ENCODE measurements around the gene CRNN.

The CRNN gene

DNA sequence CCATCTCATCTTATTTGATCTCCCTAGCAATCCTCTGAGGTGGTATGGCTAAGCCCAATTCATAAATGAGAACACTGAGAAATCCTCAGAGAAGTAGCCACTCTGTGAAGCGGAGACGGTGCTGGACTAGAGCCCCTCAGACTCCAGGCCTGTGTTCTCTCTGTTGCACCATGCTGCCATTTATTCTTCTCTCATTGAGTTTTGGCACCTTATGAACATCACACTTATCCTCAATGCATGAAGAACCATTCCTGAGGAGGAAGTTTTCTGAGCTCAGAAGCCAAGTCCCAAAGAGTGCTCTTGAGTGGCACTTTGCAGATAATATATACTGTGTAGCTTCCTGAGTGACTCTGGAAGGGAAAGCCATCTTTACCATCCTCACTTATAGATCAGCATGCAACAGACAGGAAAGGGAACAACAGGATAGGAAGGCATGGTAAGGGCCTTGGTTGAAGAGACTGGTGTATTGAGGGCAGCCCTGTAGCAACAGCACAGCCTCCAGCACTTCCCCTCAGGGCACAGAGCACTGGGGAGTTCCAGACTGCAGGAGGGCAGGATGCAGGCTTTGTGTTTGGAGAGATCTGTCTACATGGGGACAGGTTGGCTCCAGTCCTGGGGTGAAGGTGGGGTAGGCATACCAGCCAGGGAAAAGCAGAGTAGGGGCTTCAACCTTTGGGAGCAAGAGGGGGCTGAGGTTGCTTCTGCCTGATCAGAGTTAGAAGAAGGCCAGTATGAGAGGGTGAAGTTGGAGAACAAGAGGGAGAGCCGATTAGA, 1.6 kb upstream of the CRNN start:
- no peak for DNase-seq

DNA sequence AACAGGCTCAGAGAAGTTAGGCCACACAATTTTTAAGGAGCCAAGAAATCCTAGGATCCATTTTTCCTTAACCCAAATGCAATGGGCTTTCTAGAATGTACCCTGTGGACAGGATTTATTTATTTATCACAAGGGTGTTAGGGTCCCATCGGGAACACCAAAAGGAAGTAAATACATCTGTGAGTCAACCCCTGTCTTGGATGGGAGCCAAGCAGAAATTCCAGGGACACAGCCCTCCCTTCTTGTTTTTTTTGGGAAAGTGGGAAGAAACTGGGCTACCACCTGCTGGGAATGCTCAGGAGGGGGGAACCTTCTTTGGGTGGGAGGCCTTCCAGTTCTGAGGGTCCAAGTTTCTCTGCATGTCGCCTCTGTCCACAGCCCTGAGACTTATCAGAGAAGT, 1.3 kb downstream of the CRNN start:
- no peak for DNase-seq

DNA sequence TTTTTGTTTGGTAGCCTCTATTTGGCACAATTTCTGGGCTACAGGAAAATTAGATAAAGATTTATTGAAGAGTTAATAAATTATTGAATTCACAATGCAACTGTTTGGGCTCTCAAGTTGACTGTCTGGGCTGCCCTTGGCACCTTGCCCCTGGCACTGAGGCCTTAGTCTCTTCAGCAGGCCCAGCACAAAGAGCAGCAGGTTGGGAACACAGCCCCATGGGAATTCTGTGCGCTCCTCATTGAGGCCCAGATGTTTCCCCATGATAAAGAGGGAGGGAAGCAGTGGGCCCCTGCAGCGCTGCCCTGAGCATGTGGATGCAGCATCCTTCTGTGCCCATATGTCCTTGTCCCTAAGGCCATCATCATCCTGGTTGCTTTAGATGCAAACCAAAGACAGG, 2.9 kb downstream of the CRNN start:
- no peak for DNase-seq

DNA sequence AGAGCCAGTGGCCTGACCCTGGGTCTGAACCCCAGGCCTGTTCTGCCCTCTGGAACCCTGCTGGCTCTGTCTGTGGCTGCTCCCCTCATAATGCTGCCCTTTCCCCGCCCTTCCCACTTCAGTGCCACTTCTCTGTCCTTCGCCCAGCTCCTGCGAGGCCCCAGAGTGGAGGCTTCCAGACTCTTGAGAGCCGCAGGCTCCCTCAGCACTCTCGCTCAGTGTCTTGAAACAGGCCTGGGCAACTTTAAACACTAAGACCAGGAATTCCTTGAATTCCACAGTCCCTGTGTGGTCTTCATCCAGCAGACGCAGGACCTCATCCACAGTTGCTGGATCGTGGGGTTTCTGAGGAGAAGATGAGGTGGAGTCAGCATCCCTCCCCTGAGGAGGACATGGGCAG, 3.5 kb downstream of the CRNN start:
- no peak for DNase-seq

DNA sequence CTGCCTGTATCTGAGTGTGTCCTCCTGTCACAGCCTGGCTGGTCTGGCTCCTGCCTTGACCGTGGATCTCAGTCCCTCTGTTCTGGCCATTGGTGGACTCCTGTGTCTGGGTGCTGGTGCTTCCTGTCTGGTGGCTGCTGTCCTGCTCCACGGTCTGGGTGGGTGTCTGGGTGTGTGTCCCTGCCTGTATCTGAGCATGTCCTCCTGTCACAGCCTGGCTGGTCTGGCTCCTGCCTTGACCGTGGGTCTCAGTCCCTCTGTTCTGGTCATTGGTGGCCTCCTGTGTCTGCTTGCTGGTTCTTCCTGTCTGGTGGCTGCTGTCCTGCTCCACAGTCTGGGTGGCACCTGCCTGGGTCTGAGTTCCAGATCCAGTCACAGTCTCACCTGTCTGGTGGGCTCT, 4.0 kb downstream of the CRNN start:
- DNase-seq = no peak

DNA sequence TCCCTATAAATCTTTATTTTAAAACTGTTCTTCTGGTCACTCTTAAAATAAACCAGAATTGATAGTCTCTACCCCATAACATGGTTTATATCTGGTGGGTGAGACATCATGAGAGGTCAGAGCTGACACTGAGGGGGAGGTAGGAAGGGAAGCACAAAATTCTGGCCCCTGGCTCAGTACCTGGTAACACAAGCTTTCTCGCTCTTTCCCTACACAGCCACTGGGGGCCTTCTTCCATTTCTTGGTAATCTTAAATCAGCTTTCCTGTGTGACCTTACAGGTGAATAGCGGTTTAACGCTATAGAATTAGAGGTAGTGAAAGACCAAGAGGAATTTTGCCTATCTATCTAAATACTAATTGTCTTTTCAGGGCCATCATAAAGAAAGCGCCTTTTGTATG, 5.4 kb downstream of the CRNN start:
- DNase-seq = no peak

DNA sequence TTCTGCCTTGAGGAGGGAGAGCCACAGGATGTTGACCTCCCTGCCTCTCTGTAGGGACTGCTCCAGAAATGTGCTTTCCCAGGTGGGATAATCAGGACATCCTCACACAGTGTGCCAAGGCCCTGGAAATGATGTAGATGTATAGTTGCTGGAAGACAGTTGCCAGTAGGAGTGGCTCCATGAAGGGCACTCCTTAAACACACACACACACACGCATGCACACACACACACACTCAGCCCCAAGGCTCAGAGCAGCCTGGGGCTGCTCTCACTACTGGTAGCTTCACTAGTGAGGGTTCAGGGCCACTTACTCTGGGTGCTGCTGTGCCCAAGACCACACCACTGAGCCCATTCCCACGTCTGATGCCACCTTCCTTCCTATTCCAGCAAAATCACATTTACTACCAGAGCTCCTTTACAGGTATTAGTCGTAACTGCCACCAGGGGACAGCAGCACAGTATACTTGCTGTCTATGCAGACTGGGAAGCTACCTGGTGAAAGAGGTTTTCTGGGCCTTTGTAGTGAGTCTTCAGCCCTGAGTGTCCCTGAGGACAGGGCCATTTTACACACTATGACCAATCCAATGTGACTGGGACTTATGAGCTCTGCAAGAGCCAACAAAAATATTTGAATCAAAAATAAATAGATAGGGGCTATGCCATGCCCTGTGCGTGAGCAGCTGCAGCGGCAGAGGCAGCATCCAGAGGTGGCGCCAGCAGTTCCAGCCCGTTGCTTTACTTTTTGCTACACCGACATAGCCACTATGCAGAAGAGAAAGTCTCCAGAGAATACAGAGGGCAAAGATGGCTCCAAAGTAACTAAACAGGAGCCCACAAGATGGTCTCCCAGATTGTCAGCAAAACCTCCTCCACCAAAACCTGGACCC, 15.0 kb downstream of the CRNN start:
- no peak for DNase-seq

DNA sequence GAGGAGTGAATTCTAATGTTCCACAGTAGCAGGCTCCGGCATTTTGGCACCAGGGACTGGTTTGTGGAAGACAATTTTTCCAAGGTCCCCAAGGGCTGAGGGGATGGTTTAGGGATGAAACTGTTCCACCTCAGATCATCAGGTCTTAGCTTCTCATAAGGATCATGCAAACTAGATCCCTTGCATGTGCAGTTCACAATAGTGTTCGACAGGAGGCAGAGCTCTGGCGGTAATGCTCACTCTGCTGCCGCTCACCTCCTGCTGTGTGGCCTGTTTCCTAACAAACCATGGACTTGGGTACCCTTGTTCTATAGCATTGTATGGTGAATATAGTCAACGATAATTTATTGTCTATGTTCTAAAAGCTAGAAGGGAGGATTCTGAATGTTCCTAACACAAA, 16.6 kb downstream of the CRNN start:
- no peak for DNase-seq

DNA sequence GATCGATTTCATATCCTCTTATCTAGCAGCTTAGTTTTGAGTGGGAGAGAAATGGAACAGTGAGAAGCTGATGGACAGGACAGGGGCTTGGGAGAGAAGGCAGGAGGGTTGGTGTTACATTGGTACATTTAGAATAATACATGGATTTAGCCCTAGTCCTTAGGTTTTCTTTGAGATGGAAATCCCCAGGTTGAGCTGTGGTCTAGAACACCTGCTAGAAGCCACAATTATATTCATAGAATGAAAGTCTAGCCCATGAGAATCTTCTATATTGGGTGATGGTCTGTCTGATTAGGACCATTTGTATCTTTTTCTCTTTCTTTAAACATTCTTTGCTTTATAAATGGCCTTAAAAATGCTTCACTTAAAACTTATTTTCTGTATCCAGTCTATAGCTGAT, 19.9 kb downstream of the CRNN start:
- no peak for DNase-seq

DNA sequence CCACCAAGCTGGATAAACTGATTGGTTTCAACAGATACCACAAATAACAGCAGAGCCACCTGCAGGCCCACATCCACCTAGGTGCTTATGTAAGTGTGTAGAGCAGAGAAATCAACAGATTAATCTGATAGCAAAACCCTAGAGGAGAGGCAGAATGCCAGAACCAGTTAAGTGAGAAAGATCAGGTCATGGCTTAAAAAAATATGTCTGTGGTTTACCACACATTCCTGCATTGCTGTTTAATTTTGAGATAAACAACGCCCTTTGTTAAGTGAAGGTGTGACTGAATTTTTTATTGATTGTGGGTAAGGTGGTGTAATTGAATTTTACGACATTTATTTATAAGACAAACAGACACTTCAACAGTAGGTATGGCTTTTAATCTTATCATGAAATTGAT, 21.2 kb downstream of the CRNN start:
- DNase-seq = no peak

DNA sequence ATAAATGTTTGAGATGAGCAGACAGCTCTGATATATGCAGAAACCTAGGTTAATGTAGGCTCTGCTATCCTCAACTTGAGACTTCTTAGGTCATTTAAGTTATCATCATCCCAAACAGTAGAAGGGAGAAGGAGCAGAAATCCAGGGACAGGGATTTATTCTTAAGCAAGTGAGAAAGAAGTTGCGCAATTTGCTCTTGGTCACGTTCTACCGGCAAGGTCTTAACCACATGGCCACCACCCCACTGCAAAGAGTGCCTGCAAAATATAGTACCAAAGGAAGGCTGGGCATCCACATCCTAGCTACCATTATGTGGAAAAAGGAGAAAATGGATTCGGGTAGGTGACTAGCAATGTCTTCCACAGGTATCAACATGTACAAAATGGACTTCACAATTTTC, 25.2 kb downstream of the CRNN start:
- DNase-seq = no peak

DNA sequence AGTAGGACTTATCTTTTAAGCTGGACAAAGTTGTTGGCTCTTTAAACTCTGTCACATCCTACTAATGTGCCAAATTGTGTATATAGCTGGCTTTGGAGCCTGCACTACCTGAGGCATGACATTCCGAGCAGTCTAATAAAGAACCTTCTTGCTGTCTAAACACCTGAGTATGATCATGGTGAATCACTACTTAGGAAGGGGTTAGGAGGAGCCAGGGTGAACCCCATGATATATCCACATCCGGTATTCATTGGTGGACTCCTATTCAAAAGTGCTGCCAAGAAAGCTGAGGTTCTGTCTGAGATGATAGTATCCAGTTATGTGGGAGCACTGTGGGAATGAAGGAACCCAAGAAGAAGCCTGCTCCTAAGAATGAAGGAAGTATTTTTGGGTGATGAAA, 27.1 kb downstream of the CRNN start:
- no peak for DNase-seq

DNA sequence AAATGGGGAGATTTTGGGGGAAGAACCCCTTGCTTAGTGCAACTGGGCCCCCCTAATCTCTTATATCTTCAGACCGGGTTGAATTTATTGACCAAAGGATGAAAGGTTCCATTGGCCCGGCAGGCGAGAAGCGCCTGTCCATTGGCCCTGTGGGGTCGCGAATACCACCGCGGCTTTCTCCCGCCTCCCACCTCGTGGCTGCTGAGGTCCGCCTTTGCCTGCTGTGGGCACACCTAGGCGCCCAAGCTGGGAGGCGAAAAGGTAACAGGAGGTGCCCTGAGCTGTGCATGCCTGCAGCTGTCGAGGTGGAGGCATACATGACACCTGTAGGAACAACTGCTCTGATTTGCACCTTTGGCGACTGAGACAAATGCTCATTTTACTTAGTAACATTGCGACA, 33.1 kb downstream of the CRNN start:
- no peak for DNase-seq

DNA sequence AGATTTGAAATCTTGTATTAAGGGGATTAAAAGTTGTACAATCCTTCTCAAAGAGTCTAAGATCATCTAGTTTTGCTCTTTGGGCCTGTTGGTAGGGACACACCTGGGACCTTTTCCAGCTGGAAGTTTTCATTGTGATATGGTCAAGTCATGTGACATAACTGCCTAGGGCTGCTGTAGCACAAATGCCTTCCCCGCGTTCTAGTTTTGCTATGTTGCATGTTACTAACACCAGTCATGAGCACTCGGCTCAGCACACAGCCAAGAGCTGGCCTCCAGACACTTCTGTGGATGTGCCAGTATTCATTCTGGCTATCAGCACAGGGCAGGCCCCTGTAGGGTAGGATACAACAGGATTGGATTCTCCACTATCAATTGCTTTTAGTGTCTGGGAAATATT, 39.6 kb downstream of the CRNN start:
- no peak for DNase-seq

DNA sequence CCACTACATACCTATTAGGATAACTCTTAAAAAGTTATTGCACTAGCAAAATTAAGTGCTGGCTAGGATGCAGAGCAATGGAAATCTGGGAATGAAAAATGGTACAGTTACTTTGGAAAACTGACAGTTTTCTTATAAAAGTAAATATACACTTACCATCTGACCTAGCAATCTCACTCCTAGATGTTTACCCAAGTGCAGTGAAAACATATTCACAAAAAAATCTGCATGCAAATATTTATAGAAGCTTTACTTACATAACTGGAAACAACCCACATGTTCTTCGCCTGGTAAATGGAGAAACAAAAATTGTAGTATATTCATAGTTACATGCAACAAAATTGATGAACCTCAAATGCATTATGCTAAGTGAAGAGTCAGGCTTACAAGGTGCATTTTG, 41.4 kb downstream of the CRNN start:
- DNase-seq = no peak

DNA sequence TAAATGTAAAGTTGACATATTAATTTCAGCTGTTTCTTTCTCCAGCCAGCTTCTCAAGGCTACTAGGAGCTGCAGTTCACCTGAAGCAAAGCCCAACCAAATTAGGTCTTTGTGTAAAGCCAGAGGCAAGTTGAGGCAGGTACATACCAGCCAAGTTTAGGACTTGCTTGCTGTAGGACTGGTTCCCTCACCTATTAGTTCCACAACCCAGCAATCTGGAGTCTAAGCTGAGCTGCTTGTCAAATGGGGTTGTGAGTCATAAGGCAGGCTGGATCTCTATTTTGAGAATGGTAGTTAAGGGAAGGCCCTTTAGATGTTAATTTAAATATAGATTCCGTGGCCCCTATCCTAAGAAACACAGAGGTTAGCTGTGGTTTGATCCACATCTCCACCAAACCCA, 46.6 kb downstream of the CRNN start:
- DNase-seq = no peak

DNA sequence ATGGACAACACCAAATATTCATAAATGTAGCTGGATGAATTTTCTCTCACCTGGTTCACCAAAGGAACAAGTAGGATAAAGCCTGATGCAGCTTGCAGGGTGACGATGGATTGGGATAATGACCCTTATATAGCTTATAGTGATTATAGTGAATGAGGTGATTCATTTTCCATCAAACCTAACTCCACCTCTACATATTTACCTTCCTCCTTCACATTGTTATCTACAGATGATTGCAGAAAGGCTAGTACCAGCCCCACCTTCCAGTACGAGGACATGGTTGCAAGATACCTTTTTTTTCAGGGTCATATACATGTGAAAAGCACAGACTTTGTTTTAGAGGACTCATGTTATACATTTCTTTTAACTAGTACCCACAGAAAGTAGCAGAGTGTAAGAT, 54.2 kb downstream of the CRNN start, which contains the start of gene FLG2:
Gene FLG2 (minus strand): TSS at position 101 of the 400 bp plus-strand sequence. CDS start 1,122 bp downstream, outside the sequence.
- no peak for DNase-seq
